Gastroesophageal sphincter (tissue), 4 donors: ENCODE measurements around the gene PRKAR2B. TPM values are rescaled to one million over a fixed set of nuclear protein-coding genes. Genes with fewer than 3 reads are reported as not detected.

ENCODE experiments used
- ATAC-seq: fragments of 150-250 bp; one replicate; pipeline ENCODE4 v1.9.1; 2016; ENCODE audit warnings: mild to moderate bottlenecking, moderate library complexity
- H3K27ac ChIP-seq, 4 donors: fragments of 200-600 bp; sonication (generic) in 3 of 4; 1 replicate in 3 of 4; 2 replicates in 1 of 4; pipeline ENCODE4 v1.5.1; 2016 to 2019
- H3K27me3 ChIP-seq: fragments of 200-600 bp; sonication (generic); one replicate; pipeline ENCODE4 v1.5.1; 2019
- H3K36me3 ChIP-seq, 2 donors: fragments of 200-600 bp; sonication (generic); one replicate each; pipeline ENCODE4 v1.5.1; 2019; ENCODE audit warnings: control low read depth in 1 of 2
- H3K4me1 ChIP-seq, 3 donors: fragments of 200-600 bp; sonication (generic); 1 replicate in 2 of 3; 2 replicates in 1 of 3; pipeline ENCODE4 v1.5.1; 2016 to 2019; ENCODE audit warnings: control low read depth in 2 of 3
- H3K4me3 ChIP-seq, 2 donors: fragments of 200-600 bp; sonication (generic); one replicate each; pipeline ENCODE4 v1.5.1; 2019; ENCODE audit warnings: mild to moderate bottlenecking in 1 of 2, moderate library complexity in 1 of 2
- H3K9me3 ChIP-seq, 3 donors: fragments of 200-600 bp; sonication (generic); one replicate each; pipeline ENCODE4 v1.5.1; 2017 to 2019; ENCODE audit warnings: control low read depth in 2 of 3
- EP300 ChIP-seq: sonication (generic); formaldehyde crosslinking; IDR thresholded peaks from one replicate; pipeline ENCODE4 v1.6.1; 2017; ENCODE audit warnings: antibody characterized with exemption, mild to moderate bottlenecking
- POLR2A ChIP-seq, 2 donors: fragments of 450-650 bp; IDR thresholded peaks; one replicate each; pipeline ENCODE4 v1.6.1; 2017; ENCODE audit warnings: antibody characterized with exemption in 2 of 2, mild to moderate bottlenecking in 2 of 2, moderate library complexity in 1 of 2
- POLR2AphosphoS5 ChIP-seq: sonication (generic); formaldehyde crosslinking; IDR thresholded peaks from one replicate; pipeline ENCODE4 v1.6.1; 2017; ENCODE audit warnings: antibody characterized with exemption
- WGBS, 2 donors: methylation state at CpG; one replicate each; pipeline ENCODE4 v1.1.5; 2018; ENCODE audit warnings: low coverage in 1 of 2; 5-methylcytosine and 5-hydroxymethylcytosine counted together
- total RNA-seq, 4 donors: library from RNA; depleted of rRNA; stranded (reverse); fragments of >200 nt; gene quantifications; one replicate each; pipeline ENCODE4 v1.1.0, GENCODE V29; 2016
- TF ChIP-seq, protein P1 (sequence below), 4 experiments: fragments of 200-600 bp in 2 of 4; fragments of 450-650 bp in 2 of 4; sonication (generic) in 1 of 4; IDR thresholded peaks; one replicate each; pipeline ENCODE4 v1.5.1; 2017 to 2019; ENCODE audit warnings: antibody characterized with exemption in 4 of 4, mild to moderate bottlenecking in 2 of 4, moderate library complexity in 2 of 4

PRKAR2B gene
- total RNA-seq, 4 donors from 2014 or later = 83.5 to 160 (median 119) TPM

DNA sequence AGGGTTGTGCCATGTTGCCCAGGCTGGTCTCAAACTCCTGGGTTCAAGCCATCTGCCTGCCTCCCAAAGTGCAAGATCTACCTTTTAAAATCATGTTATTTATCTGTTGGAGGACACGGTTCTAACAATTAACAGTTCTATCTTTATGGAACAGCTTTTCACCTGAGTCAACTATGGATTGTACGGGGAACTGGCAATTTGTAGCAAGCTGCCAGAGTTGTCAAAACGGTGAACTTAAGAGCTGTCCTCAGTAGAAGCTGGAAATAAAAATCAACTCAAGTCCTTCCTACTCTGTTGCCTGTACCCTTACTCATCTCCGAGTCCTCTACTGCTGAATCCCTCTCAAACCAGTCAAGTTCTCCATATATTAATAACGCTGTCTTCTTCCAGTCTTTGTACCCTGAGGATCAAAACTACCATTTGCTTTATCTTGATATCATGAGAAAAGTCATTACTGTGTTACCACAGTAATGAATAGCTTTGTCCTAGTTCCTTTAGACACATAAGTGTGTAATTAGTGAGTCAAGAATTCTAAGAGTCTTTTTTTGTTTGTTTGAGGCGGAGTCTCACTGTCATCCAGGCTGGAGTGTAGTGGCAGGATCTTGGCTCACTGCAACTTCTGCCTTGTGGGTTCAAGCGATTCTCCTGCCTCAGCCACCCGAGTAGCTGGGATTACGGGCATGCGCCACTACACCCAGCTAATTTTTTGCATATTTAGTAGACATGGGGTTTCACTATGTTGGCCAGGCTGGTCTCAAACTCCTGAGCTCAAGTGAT is 152.5 kb downstream of the PRKAR2B start:
- no peak overlapping the region for H3K27ac ChIP-seq
- H3K4me1 ChIP-seq = peaks cover 0 to 38% (median 0%) of the 10 kb centered on the region in 3 donors
- H3K4me3 ChIP-seq = no peak overlapping the region
- 92% methylated on average over 5 to 10 of the region's 10 CpGs for WGBS, 2 donors
- no peak for ATAC-seq
- no peaks in the 10 kb centered on the region for H3K27me3 ChIP-seq
- no peaks in the 10 kb centered on the region for H3K9me3 ChIP-seq
- peaks cover 3 to 89% of the 10 kb centered on the region in 2 donors for H3K36me3 ChIP-seq
- TF ChIP-seq POLR2A (IDR thresholded peaks at IDR 0.05) = no peak
- TF ChIP-seq, protein P1, sequence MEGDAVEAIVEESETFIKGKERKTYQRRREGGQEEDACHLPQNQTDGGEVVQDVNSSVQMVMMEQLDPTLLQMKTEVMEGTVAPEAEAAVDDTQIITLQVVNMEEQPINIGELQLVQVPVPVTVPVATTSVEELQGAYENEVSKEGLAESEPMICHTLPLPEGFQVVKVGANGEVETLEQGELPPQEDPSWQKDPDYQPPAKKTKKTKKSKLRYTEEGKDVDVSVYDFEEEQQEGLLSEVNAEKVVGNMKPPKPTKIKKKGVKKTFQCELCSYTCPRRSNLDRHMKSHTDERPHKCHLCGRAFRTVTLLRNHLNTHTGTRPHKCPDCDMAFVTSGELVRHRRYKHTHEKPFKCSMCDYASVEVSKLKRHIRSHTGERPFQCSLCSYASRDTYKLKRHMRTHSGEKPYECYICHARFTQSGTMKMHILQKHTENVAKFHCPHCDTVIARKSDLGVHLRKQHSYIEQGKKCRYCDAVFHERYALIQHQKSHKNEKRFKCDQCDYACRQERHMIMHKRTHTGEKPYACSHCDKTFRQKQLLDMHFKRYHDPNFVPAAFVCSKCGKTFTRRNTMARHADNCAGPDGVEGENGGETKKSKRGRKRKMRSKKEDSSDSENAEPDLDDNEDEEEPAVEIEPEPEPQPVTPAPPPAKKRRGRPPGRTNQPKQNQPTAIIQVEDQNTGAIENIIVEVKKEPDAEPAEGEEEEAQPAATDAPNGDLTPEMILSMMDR (IDR thresholded peaks at IDR 0.05) = no peak
- TF ChIP-seq EP300 = no peak
- TF ChIP-seq POLR2AphosphoS5 = no peak

DNA sequence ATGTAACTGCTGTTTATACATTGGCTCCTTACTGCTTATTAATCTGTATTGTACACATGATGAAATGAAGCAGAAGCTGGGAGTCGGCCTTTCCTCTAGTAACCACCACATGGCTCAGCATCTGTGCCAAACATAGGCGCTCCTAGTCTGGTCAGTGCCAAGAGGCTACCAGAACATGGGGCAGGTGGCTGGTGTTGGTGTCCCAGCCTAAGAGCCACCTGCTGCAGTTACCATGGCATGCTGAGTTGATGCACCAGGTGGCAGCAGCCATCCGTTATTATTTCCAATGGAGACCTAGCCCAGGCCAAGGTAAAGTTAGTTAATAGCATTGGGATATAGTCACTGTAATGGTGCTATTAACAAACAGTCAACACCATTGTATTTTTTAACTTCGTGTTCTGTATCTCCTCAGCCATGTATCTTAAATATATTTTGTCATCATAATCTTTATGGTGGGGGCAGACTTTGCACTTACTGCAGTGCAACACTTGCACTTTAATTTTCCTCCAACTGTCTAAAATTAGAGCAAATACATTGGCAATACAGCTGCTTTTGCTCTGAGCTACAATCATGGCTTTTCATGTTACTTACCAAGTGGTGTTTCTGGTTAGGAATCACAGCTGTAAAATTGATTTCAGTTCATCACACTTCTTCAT is 157.4 kb downstream of the PRKAR2B start:
- Histone ChIP-seq H3K4me1 (peaks cover 0 to 32% (median 0%) of the 10 kb centered on the region in 3 donors), H3K36me3 (peaks cover 8 to 90% of the 10 kb centered on the region in 2 donors), H3K9me3 (no peaks in the 10 kb centered on the region), H3K4me3 (no peak overlapping the region), H3K27me3 (no peaks in the 10 kb centered on the region), H3K27ac (no peak overlapping the region)
- WGBS, 2 donors = 45 to 61% methylated on average over 2 to 4 of the region's 4 CpGs
- TF ChIP-seq POLR2AphosphoS5 = no peak
- TF ChIP-seq, protein P1 (IDR thresholded peaks at IDR 0.05) = peak in 3 of 4 experiments; percentile 20 to 35 (median 29)
- TF ChIP-seq EP300 = no peak
- peak; percentile 48 for ATAC-seq

GRCh38 chr7:107203607-107204006 is 159.1 kb downstream of the PRKAR2B start:
- H3K27ac ChIP-seq = no peak overlapping the region

GRCh38 chr7:107206136-107206535 is 161.6 kb downstream of the PRKAR2B start:
- Histone ChIP-seq H3K36me3 (peaks cover 5 to 66% of the 10 kb centered on the region in 2 donors), H3K27ac (peak overlapping the region in 1 of 4 donors; percentile 58)
- WGBS, 2 donors = 100% methylated on average over 1 of the region's 6 CpGs; no CpG with 5 or more reads in 1 of the 2 donors

More at GRCh38 chr7:107203607-107204006, 159.1 kb downstream of the PRKAR2B start:
- 89 to 97% methylated on average over 7 of the region's 7 CpGs for WGBS, 2 donors
- Histone ChIP-seq H3K27me3 (no peaks in the 10 kb centered on the region), H3K4me1 (peaks cover 8 to 49% (median 10%) of the 10 kb centered on the region in 3 donors), H3K9me3 (no peaks in the 10 kb centered on the region), H3K36me3 (peaks cover 8 to 73% of the 10 kb centered on the region in 2 donors), H3K4me3 (no peak overlapping the region)
- no peak for TF ChIP-seq POLR2AphosphoS5
- TF ChIP-seq POLR2A (IDR thresholded peaks at IDR 0.05) = no peak
- no peak for TF ChIP-seq EP300
- TF ChIP-seq, protein P1 (IDR thresholded peaks at IDR 0.05) = no peak
- ATAC-seq = no peak

More at GRCh38 chr7:107206136-107206535, 161.6 kb downstream of the PRKAR2B start:
- TF ChIP-seq, protein P1 (IDR thresholded peaks at IDR 0.05) = no peak
- TF ChIP-seq POLR2A (IDR thresholded peaks at IDR 0.05) (no peak), POLR2AphosphoS5 (no peak), EP300 (no peak)
- no peak for ATAC-seq
- no peaks in the 10 kb centered on the region for H3K27me3 ChIP-seq
- H3K9me3 ChIP-seq = no peaks in the 10 kb centered on the region
- H3K4me1 ChIP-seq = peaks cover 8 to 36% (median 13%) of the 10 kb centered on the region in 3 donors
- H3K4me3 ChIP-seq = no peak overlapping the region
